GM19468 (cell line): Measurements from ENCODE around the gene GEMIN2.
"Not testable (repeated sequence)": the region's sequence is repeated elsewhere in the genome, so short reads cannot be mapped to it uniquely, and the experiment has no call there.

Source experiments
- ATAC-seq: cut with Tn5 transposase; IDR thresholded peaks from one replicate; pipeline ENCODE4 v1.9.1; 2021; ENCODE audit warnings: mild to moderate bottlenecking, moderate library complexity, moderate number of reproducible peaks; ENCODE audit not compliant: unreplicated experiment; ENCODE audit errors: extremely low read depth

The GEMIN2 gene

DNA sequence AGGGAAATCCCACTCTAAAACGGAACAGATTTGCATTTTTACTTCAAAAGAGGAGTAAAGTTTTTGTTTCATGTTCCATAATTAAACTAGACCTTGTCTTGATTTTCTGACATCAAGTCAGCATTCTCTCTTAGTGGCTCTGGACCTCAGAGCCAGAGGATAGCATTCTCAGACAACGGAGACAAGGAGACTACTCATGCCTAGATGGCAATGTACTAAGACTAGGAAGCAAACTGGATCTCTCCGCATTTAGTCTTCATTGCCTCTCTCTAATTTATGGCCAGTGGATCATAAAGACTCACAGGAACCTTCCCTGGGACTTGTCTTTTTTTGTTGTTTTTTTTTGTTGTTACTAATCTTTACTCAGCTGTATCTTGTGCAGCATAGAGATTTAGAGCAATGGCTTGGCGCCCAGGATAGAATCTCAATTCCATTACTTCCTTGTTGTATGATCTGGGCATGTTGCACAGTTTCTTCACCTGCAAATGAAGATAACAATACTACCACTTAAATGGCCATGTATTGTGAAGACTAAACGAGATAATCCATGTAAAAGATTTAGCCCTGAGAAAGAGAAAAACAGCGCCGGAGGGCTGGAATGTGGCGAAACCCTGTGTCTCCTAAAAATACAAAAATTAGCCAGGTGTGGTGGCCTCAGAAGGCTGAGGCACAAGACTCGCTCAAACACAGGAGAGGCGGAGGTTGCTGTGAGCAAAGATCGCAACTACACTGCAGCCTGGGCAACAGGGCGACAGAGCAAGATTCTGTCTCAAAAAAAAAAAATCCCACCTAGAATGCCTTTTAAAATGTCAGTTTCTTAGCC, 4.0 kb upstream of the GEMIN2 start:
- ATAC-seq = no peak

DNA sequence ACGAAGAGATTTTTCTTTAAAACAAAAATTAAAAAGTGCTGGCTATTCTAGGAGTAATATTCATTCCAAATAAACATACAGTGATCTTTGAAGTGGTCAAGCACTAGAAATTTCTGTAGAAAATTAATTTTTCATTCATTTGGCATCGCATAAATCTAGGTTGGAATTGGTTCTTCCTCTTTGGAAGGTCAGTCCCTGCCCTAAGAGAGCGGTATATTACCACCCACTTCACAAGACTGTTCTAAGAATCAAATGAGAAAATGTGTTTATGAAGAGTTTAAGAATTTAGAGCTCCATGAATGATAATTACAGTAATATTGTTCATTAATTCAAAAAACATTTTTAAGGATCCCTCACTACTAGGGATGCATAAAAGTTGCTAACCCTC, 444 bp upstream of the GEMIN2 start:
- no peak for ATAC-seq

DNA sequence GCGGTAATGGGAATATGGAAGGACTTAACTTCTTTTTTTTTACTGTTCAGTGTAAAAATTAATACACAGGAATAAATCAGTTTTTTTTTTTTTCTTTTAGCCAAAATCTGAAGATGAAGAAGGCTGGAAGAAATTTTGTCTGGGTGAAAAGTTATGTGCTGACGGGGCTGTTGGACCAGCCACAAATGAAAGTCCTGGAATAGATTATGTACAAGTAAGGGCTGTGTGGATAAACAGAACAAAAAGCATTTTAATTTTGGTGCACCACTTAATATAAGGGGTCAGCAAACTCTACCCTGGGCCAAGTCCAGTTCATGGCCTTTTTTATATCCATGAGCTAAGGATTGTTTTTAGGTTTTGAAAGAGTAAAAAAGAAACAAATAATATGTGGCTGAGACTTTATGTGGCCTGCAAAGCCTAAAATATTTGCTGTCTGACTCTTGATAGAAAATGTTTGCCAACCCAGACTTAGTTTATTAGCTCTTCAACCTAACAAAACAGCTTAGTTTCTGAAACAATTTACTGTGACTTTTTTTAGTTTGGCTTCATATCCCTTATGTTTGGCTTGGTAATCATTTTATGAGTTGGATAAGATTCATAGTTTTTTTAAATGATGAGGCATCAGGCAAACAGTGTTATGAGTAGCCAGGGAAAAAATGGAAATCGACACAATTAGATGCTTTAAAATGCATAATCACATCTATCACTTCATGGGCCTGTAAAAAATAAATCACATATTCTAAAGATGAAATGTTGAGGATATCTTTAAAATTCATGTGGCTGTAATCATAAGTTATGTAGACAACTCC, 8.4 kb downstream of the GEMIN2 start:
- ATAC-seq = no peak

DNA sequence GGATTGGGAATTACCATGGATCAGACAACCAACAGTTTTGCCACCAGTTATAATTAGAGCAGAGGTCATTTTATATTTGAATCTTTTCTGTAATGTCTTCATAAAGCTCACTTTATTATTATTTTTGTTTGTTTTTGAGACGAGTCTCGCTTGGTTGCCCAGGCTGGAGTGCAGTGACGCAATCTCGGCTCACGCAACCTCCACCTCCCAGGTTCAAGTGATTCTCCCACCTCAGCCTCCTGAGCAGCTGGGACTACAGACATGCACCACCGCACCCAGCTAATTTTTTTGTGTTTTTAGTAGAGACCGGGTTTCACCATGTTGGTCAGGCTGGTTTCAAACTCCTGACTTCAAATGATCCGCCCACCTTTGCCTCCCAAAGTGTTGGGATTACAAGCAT, 23.7 kb downstream of the GEMIN2 start:
- ATAC-seq = not testable (repeated sequence)

DNA sequence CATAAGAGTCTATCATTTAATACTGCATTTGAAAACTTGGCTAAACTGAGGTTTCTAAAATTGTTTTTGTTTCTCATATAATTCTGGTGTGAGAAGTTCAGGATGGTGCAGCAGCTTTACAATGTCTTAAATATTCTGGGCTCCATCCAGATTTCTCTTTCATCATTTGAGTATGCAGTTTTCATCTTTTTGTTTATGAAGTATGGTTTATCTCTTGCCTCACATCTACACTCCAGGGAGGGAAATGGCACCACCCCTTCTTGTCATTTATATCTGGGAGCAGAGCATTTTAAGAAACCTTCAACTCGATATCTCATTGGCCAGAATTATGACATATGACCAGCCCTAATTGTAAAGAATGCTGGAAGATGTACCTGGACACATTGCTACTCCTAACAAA, 24.3 kb downstream of the GEMIN2 start:
- no peak for ATAC-seq

DNA sequence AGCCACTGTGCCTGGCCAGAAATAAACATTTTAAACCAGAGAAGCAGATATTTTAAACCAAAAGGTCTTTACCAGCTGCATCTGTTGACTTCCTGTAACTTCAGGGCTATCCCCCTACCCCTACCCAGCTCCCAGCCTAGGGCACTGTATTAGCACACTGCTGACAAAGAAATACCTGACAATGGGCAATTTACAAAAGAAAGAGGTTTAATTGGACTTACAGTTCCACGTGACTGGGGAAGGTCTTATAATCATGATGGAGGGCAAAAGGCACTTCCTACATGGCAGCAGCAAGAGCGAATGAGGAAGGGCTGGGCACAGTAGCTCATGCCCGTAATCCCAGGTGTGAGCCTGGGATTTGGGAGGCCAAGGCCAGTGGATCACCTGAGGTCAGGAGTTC, 26.0 kb downstream of the GEMIN2 start:
- no peak for ATAC-seq

DNA sequence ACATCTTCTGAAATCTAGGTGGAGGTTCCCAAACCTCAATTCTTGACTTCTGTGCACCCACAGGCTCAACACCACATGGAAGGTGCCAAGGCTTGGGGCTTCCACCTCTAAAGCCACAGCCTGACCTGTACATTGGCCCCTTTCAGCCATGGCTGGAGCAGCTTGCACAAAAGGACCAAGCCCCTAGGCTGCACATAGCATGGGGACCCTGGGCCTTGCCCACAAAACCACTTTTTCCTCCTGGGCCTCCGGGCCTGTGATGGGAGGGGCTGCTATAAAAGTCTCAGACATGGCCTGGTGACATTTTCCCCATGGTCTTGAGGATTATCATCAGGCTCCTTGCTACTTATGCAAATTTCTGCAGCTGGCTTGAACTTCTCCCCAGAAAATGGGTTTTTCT, 27.5 kb downstream of the GEMIN2 start:
- ATAC-seq = not testable (repeated sequence)

DNA sequence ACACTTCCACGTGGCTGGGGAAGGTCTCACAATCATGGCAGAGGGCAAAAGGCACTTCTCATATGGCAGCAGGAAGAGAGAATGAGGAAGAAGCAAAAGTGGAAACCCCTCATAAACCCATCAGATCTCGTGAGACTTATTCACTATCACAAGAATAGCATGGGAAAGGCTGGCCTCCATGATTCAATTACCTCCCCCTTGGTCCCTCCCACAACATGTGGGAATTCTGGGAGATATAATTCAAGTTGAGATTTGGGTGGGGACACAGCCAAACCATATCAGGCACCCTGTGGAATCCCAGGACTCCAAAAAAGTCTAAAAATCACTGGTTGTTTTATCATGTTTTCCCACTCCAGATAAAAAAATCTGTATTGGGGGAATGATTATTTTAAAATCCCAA, 29.1 kb downstream of the GEMIN2 start:
- ATAC-seq = not testable (repeated sequence)

DNA sequence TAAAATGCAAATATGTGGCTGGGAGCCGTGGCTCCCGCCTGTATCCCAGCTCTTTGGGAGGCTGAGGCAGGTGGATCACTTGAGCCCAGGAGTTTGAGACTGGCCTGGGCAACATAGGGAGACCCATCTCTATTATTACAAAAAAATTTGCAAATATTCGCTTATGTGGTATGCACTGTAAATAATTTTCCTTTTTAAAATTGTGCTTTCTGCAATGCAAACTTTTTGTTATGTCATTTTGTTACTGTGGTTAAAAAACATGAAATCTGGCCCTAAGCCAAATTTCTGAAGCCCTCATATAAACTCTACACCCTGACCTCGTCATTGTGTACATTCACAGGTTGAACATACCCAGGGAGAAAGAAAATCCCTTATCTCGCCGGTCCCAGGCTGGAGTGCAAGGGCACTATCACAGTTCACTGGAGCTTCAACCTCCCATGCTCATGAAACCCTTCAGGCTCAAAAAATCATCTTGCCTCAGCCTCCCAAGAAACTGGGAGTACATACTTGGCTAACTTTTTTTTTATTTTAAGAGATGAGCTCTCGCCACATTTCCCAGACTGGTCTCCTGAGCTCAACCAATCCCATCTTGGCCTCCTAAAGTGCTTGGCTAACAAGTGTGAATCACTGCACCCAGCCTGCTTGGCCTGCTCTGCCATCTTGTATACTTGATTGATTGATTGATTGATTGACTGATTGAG, 31.3 kb downstream of the GEMIN2 start:
- ATAC-seq = no peak

DNA sequence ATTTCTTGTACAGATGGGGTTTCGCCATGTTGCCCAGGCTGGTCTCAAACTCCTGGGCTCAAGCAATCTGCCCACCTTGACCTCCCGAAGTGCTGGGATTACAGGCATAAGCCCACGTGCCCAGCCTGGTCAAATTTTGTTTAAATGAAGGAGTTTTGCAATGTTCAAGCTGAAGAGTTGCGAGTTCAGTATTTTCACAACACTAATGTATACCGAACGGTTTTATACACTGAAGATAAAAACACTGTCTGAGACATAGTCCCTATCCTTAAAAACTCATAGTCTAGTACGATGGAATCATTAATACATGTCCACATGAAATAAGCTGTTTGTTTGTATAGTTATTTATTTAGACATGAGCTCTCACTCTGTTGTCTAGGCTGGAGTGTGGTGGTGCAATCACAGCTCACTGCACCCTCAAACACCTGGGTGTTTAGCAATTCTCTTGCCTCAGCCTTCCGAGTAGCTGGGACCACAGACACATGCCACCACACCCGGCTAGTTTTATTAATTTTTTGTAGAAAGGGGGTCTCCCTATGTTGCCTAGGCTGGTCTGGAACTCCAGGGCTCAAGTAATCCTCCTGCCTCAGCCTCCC, 40.6 kb downstream of the GEMIN2 start:
- ATAC-seq = no peak

DNA sequence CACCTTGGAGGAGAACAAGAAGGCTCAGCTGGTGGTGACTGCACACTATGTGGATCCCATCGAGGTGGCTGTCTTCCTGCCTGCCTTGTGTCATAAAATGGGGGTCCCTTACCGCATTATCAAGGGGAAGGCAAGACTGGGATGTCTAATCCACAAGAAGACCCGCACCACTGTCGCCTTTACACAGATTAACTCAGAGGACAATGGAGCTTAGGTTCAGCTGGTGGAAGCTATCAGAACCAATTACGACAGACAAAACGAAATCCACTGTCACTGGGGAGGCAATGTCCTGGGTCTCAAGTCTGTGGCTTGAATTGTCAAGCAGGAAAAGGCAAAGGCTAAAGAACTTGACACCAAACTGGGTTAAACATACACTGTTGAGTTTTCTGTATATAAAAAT, 43.4 kb downstream of the GEMIN2 start:
- no peak for ATAC-seq

DNA sequence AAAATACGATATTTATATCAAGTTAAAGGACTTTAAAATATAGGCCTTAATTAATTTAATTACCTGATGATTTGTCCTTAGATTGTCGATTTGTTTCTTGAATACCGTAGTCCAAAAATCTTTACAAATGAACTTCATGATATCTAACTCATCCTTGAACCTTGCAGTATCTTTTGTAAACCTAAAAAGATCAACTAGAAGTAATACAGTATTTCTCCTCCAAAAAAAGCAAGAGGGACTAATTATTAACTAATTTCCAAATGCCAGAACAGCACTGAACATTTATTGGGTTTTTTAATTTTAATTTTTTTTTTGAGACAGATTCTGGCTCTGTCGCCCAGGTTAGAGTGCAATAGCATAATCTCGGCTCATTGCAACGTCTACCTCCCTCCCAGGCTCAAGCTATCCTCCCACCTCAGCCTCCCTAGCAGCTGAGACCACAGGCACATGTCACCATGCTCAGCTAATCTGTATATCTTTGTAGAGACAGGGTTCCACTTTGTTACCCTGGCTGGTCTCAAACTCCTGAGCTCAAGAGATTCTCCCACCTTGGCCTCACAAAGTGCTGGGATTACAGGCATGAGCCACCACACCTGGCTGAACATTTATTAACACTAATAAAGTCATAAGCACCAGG, 44.2 kb downstream of the GEMIN2 start:
- no peak for ATAC-seq

DNA sequence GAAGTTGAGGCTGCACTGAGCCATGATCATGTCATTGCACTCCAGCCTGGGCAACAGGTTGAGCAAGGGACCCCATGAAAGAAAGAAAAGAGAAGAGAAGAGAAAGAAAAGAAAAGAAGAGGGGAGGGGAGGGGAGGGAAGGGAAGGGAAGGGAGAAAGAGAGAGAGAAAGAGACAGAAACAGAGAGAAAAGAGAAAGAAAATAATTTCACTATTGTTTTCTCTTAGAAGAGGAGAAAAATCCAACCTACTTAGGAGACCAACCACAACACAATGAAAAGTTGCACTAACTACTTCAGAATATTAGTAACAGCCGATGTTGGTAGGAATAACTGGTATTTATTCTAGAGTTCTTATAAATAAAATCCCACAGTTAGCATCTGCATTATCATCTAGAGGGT, 46.4 kb downstream of the GEMIN2 start:
- ATAC-seq = no peak

DNA sequence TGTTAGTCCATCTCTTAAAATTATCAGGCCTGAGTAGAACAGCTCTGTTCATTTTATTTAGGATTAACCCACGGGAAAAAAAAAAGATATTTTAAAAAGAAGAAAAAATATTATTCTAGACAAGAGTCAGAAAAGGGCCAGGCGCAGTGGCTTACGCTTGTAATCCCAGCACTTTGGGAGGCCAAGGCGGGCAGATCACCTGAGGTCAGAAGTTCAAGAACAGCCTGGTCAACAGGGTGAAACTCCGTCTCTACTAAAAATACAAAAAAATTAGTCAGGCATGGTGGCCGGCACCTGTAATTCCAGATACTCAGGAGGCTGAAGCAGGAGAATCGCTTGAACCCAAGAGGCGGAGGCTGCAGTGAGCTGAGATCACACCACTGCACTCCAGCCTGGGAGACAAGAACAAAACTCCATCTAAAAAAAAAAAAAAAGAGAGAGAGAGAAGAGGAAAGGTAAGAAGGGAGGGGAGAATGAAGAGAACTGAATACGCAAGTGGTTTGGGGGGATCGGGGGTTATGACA, 53.7 kb downstream of the GEMIN2 start:
- ATAC-seq = not testable (repeated sequence)

DNA sequence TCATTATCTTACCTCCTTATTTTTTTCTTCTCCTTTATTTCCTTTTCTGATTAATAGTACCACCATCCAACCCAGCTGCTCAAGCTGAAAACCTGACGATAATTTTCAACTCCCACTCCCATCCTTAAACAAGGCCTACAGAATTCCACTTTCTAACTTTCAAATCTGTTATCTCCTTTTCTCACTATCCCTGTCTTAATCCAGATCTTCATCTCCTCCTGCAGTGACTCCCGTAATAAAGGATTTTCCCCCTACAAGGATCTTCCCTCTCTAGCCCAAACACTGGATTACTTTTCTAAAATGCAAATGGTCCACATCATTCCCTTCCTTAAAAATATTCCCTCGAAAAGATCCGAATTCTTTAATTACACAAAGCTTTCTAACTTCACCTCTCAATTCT, 54.5 kb downstream of the GEMIN2 start:
- ATAC-seq = no peak

DNA sequence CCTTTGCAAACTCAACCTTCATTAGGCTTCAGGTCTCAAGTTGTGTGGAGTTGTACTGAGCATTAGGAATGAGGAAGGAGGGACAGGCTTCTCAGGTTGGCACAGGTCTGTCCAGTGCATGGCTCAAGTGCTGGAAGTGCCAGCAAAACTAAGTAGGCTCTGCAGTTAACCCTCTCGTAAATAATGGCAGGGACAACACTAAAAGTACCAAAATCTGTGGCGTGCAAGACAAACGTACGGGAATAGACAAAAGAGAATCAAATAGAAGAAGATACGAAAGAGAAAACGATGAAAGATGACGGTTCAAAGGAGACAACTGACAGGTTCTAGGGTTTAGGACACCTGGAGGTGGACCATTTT, 55.4 kb downstream of the GEMIN2 start:
- no peak for ATAC-seq

DNA sequence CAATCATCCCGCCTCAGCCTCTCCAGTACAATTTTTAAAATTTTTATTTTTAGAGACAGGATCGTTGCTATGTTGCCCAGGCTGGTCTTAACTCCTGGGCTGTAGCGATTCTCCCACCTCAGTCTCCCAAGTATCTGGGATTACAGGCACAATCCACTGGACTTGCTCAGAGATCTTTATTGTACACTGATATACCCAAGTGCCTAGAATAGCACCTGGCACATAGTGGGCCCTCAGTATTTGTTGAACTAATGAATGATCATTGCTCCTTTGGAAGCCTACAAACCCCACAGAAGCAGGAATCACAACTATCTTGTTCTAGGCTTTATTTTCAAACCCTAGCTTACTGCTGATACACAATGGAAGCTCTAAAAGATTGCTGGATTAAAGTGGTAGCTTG, 59.1 kb downstream of the GEMIN2 start:
- ATAC-seq = no peak

DNA sequence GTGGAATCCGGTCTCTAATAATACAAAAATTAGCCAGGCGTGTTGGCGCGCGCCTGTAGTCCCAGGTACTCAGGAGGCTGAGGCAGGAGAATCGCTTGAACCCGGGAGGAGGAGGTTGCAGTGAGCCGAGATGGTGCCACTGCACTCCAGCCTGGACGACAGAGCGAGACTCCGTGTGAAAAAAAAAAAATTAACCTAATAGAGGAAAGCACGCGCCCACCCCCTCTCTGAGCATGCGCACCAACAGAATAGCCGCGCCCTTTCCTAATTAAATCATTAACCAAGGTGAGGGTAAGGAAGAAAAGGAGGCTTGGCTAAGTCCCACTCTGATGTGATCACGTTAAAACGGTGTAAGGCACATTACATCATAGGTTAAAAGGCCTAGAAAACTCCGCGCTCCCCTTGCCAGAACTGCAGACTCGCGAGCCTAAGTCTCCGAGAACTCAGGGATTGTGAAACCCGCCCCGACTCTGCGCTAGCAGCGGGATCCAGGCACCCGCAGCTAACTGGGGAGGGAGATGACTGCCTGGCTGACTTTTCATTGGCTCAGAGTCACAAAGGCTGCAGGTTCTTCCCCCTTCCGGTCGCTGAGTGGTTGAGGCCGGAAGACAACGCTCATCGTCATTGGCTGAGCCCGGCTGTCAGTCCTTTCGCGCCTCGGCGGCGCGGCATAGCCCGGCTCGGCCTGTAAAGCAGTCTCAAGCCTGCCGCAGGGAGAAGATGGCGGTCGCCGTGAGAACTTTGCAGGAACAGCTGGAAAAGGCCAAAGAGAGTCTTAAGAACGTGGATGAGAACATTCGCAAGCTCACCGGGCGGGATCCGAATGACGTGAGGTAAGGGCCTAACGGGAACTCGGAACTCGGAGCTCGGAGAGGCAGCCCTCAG, 60.7 kb downstream of the GEMIN2 start, which contains the start of gene PNN:
PNN (plus strand) TSS at position 695 of the 885 bp plus-strand sequence; CDS start at position 721, 26 bp downstream.
- peak; percentile 98 for ATAC-seq
